GM19239 (cell line): Measurements from ENCODE around the gene RAPGEFL1.
"Not testable (repeated sequence)": the region's sequence is repeated elsewhere in the genome, so short reads cannot be mapped to it uniquely, and the experiment has no call there.

ENCODE experiments used
- DNase-seq: peaks from one replicate; pipeline ENCODE4 v3.0.0; 2011; ENCODE audit warnings: low spot score; ENCODE audit not compliant: insufficient read length
- FAIRE-seq: peaks from 2 replicates; lab custom pipeline; 2011; peaks lifted over from hg19 to GRCh38; lab: Jason Lieb, UNC

Gene RAPGEFL1

GRCh38 chr17:40197965-40198456, 20.7 kb downstream of the RAPGEFL1 start:
- FAIRE-seq, result not testable (repeated sequence)

GRCh38 chr17:40198576-40198975, 21.3 kb downstream of the RAPGEFL1 start:
- DNase-seq (no peak), FAIRE-seq (no peak)

More at GRCh38 chr17:40197965-40198456, 20.7 kb downstream of the RAPGEFL1 start:
- not testable (repeated sequence) for DNase-seq

- DNase-seq (no peak), FAIRE-seq (no peak)
These were observed 25.9 kb downstream of the RAPGEFL1 start for GRCh38 chr17:40203131-40203530.

GRCh38 chr17:40206193-40206592, 28.9 kb downstream of the RAPGEFL1 start:
- FAIRE-seq, DNase-seq: not testable (repeated sequence)

GRCh38 chr17:40209404-40210093, 32.3 kb downstream of the RAPGEFL1 start:
- no peak for DNase-seq
- FAIRE-seq, result no peak

GRCh38 chr17:40213914-40214313, 36.6 kb downstream of the RAPGEFL1 start:
- DNase-seq, FAIRE-seq: not testable (repeated sequence)

GRCh38 chr17:40218006-40218739, 40.9 kb downstream of the RAPGEFL1 start:
- FAIRE-seq (no peak), DNase-seq (no peak)

GRCh38 chr17:40218740-40219593, 41.7 kb downstream of the RAPGEFL1 start, which contains the start of gene WIPF2:
TSS of gene WIPF2 (plus strand) at chr17:40219304. CDS start at chr17:40256460, 37,156 bp downstream.
- FAIRE-seq, result peak; percentile 95
- peak; percentile 93 for DNase-seq

GRCh38 chr17:40219594-40220338, 42.5 kb downstream of the RAPGEFL1 start:
- FAIRE-seq (peak; percentile 79), DNase-seq (no peak)

GRCh38 chr17:40224718-40225550, 47.7 kb downstream of the RAPGEFL1 start:
- DNase-seq, result no peak

GRCh38 chr17:40229146-40229545, 51.9 kb downstream of the RAPGEFL1 start:
- not testable (repeated sequence) for FAIRE-seq, DNase-seq

More at GRCh38 chr17:40224718-40225550, 47.7 kb downstream of the RAPGEFL1 start:
- FAIRE-seq, result no peak

GRCh38 chr17:40230670-40231069, 53.4 kb downstream of the RAPGEFL1 start:
- DNase-seq (no peak), FAIRE-seq (no peak)

GRCh38 chr17:40231928-40232327, 54.7 kb downstream of the RAPGEFL1 start:
- not testable (repeated sequence) for DNase-seq

GRCh38 chr17:40241252-40241834, 64.1 kb downstream of the RAPGEFL1 start:
- DNase-seq, result no peak
- FAIRE-seq, result no peak

More at GRCh38 chr17:40231928-40232327, 54.7 kb downstream of the RAPGEFL1 start:
- not testable (repeated sequence) for FAIRE-seq

GRCh38 chr17:40242774-40243173, 65.5 kb downstream of the RAPGEFL1 start:
- FAIRE-seq, result no peak
- no peak for DNase-seq

- DNase-seq, result no peak
- FAIRE-seq, result no peak
These were observed 66.5 kb downstream of the RAPGEFL1 start for GRCh38 chr17:40243761-40244160.

- FAIRE-seq (no peak), DNase-seq (no peak)
These were observed 67.0 kb downstream of the RAPGEFL1 start for GRCh38 chr17:40244255-40244654.
